RWPE2 (cell line): ENCODE data around the gene PSENEN.

ENCODE experiments used
- ATAC-seq: fragments of 200-7000 bp; cut with Tn5 transposase; 3 replicates; pipeline ENCODE4 v1.9.1; 2021; ENCODE audit warnings: low read depth
- DNase-seq: peaks from one replicate; pipeline ENCODE4 v3.0.0-alpha.2; 2020; ENCODE audit warnings: low spot score
- H3K27ac ChIP-seq: fragments of 450-650 bp; 2 replicates; pipeline ENCODE4 v1.5.1; 2017; ENCODE audit warnings: mild to moderate bottlenecking; ENCODE audit not compliant: poor library complexity, severe bottlenecking
- H3K27me3 ChIP-seq: fragments of 250-450 bp; sonication (Bioruptor Pico); 2 replicates; pipeline ENCODE4 v1.5.1; 2021; ENCODE audit warnings: mild to moderate bottlenecking, moderate library complexity; ENCODE audit not compliant: insufficient read depth, poor library complexity, severe bottlenecking
- H3K36me3 ChIP-seq: fragments of 250-450 bp; sonication (Bioruptor Pico); 2 replicates; pipeline ENCODE4 v1.5.1; 2020; ENCODE audit warnings: low read depth, mild to moderate bottlenecking, moderate library complexity
- H3K4me1 ChIP-seq: fragments of 250-450 bp; sonication (Bioruptor Pico); 2 replicates; pipeline ENCODE4 v1.5.1; 2021; ENCODE audit warnings: mild to moderate bottlenecking, moderate library complexity; ENCODE audit not compliant: insufficient read depth, poor library complexity, severe bottlenecking
- H3K4me3 ChIP-seq: fragments of 250-450 bp; sonication (Bioruptor Pico); 2 replicates; pipeline ENCODE4 v1.5.1; 2021; ENCODE audit warnings: mild to moderate bottlenecking, moderate library complexity; ENCODE audit not compliant: severe bottlenecking
- H3K9me3 ChIP-seq: fragments of 250-450 bp; sonication (Bioruptor Pico); 2 replicates; pipeline ENCODE4 v1.5.1; 2021; ENCODE audit warnings: mild to moderate bottlenecking, moderate library complexity; ENCODE audit not compliant: severe bottlenecking
- CTCF ChIP-seq: fragments of 450-650 bp; IDR thresholded peaks from one replicate; pipeline ENCODE4 v1.5.1; 2017; ENCODE audit warnings: mild to moderate bottlenecking, moderate library complexity; ENCODE audit not compliant: poor library complexity, severe bottlenecking

Gene PSENEN

GRCh38 chr19:35729763-35730162 lies 15.7 kb upstream of the PSENEN start:
- no peaks in the 10 kb centered on the region for H3K4me1 ChIP-seq
- no peak overlapping the region for H3K27ac ChIP-seq
- TF ChIP-seq CTCF = no peak

DNA sequence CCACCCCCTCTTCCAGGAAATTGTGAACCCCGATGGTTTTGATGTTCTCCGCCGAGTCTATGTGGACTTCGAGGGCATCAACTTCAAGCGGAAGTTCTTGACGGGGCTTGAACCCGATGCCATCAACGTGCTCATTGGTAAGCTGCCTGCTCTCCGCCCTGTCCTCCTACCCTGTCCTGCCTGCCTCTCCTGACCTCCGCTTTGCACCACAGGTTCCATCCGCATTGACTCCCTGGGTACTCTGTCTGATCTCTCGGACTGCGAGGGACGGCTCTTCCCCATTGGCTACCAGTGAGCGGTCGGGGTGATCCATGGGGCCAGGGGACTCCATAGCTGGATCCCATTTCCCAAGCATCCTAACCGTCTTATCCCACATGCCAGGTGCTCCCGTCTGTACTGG lies 15.1 kb upstream of the PSENEN start:
- no peak overlapping the region for H3K27ac ChIP-seq
- DNase-seq (no peak), ATAC-seq (no peak)
- no peak for TF ChIP-seq CTCF
- no peaks in the 10 kb centered on the region for H3K27me3 ChIP-seq
- H3K4me3 ChIP-seq = no peak overlapping the region
- H3K4me1 ChIP-seq = no peaks in the 10 kb centered on the region
- peaks cover 88% of the 10 kb centered on the region for H3K36me3 ChIP-seq
- no peaks in the 10 kb centered on the region for H3K9me3 ChIP-seq

More at GRCh38 chr19:35729763-35730162, 15.7 kb upstream of the PSENEN start:
- Histone ChIP-seq H3K9me3 (no peaks in the 10 kb centered on the region), H3K4me3 (no peak overlapping the region), H3K27me3 (no peaks in the 10 kb centered on the region), H3K36me3 (peaks cover 92% of the 10 kb centered on the region)
- ATAC-seq = no peak
- no peak for DNase-seq

DNA sequence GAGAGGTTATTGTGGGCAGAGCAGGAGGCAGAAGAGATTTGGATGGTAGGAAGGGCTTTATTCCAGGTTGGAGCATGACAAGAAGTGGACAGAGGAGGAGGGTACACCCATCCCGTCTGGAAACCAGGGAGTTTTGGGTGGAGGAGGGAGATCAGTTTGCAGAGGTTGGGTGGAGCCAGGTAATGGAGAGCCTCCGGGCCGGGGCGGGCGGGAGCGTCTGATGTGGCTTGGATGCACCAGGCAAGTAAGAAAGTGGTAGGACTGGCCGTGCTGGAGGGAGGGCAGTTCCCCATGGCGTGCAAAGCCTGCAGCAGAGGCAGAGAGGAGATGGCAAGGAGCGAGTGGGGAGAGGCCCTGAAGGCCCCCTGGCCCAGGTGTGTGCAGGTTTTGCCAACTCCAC lies 14.1 kb upstream of the PSENEN start:
- H3K4me3 ChIP-seq = no peak overlapping the region
- H3K4me1 ChIP-seq = no peaks in the 10 kb centered on the region
- no peaks in the 10 kb centered on the region for H3K27me3 ChIP-seq
- H3K36me3 ChIP-seq = peaks cover 87% of the 10 kb centered on the region
- DNase-seq (no peak), ATAC-seq (no peak)
- TF ChIP-seq CTCF = no peak
- no peaks in the 10 kb centered on the region for H3K9me3 ChIP-seq
- no peak overlapping the region for H3K27ac ChIP-seq

- no peak overlapping the region for H3K4me3 ChIP-seq
- no peak for DNase-seq
- peaks cover 87% of the 10 kb centered on the region for H3K36me3 ChIP-seq
- no peak for TF ChIP-seq CTCF
- no peak overlapping the region for H3K27ac ChIP-seq
- no peak for ATAC-seq
- H3K27me3 ChIP-seq = no peaks in the 10 kb centered on the region
- H3K9me3 ChIP-seq = no peaks in the 10 kb centered on the region
- no peaks in the 10 kb centered on the region for H3K4me1 ChIP-seq
Measured at GRCh38 chr19:35731779-35732405, 13.6 kb upstream of the PSENEN start.

DNA sequence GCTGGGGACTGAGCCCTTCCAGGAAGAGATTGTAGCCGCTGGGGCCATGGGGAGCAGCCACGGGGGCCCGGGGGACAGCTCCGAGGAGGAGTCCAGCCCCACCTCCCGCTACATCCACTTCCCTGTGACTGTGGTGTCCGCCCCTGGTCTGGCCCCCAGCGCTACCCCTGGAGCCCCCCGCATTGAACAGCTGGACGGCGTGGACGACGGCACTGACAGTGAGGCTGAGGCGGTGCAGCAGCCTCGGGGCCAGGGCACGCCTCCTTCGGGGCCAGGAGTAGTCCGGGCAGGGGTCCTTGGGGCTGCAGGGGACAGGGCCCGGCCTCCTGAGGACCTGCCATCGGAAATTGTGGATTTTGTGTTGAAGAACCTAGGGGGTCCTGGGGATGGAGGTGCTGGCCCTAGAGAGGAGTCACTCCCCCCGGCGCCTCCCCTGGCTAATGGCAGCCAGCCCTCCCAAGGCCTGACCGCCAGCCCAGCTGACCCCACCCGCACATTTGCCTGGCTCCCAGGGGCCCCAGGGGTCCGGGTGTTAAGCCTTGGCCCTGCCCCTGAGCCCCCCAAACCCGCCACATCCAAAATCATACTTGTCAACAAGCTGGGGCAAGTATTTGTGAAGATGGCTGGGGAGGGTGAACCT lies 12.8 kb upstream of the PSENEN start:
- Histone ChIP-seq H3K36me3 (peaks cover 87% of the 10 kb centered on the region), H3K27me3 (no peaks in the 10 kb centered on the region), H3K9me3 (no peaks in the 10 kb centered on the region), H3K4me3 (no peak overlapping the region), H3K27ac (no peak overlapping the region), H3K4me1 (no peaks in the 10 kb centered on the region)
- no peak for TF ChIP-seq CTCF
- no peak for DNase-seq
- ATAC-seq = no peak
